ENCODE results near the gene GYS2. TPM values are rescaled to one million over a fixed set of nuclear protein-coding genes. Genes with fewer than 3 reads are reported as not detected.

The GYS2 gene
- total RNA-seq, 1 donor from 2014 or later, result not detected

- no peak for DNase-seq
Observed at GRCh38 chr12:21552635-21553328, 51.9 kb downstream of the GYS2 start.

- peak; percentile 20 for DNase-seq
Observed at GRCh38 chr12:21551841-21552465, 52.7 kb downstream of the GYS2 start.

- DNase-seq, result no peak
Observed at GRCh38 chr12:21547437-21547836, 57.2 kb downstream of the GYS2 start.

- no peak for DNase-seq
Observed at GRCh38 chr12:21546716-21547115, 57.9 kb downstream of the GYS2 start.

GRCh38 chr12:21545557-21545956 is 59.1 kb downstream of the GYS2 start:
- DNase-seq, result no peak

- no peak for DNase-seq
Observed at GRCh38 chr12:21543151-21543550, 61.5 kb downstream of the GYS2 start.

GRCh38 chr12:21542403-21542802 is 62.2 kb downstream of the GYS2 start:
- no peak for DNase-seq

GRCh38 chr12:21541773-21542172 is 62.9 kb downstream of the GYS2 start:
- no peak for DNase-seq

- no peak for DNase-seq
Observed at GRCh38 chr12:21539797-21540196, 64.8 kb downstream of the GYS2 start.

GRCh38 chr12:21538061-21538653 is 66.5 kb downstream of the GYS2 start:
- no peak for DNase-seq

- no peak for DNase-seq
Observed at GRCh38 chr12:21529456-21529855, 75.2 kb downstream of the GYS2 start.

- no peak for DNase-seq
Observed at GRCh38 chr12:21528953-21529352, 75.7 kb downstream of the GYS2 start.

GRCh38 chr12:21527451-21528180 is 77.0 kb downstream of the GYS2 start:
- DNase-seq, result no peak

- DNase-seq, result no peak
Observed at GRCh38 chr12:21526721-21527345, 77.8 kb downstream of the GYS2 start.

GRCh38 chr12:21526053-21526452 is 78.6 kb downstream of the GYS2 start, which contains the start of gene SPX:
Gene SPX (plus strand): TSS chr12:21526296. CDS start chr12:21526473, 177 bp downstream.
- no peak for DNase-seq

GRCh38 chr12:21523148-21523547 is 81.5 kb downstream of the GYS2 start:
- no peak for DNase-seq

GRCh38 chr12:21521541-21521940 is 83.1 kb downstream of the GYS2 start:
- DNase-seq, result no peak

GRCh38 chr12:21518451-21518850 is 86.2 kb downstream of the GYS2 start:
- DNase-seq, result no peak

- DNase-seq, result no peak
Observed at GRCh38 chr12:21516281-21516680, 88.4 kb downstream of the GYS2 start.

- DNase-seq, result no peak
Observed at GRCh38 chr12:21509768-21510167, 94.9 kb downstream of the GYS2 start.

- no peak for DNase-seq
Observed at GRCh38 chr12:21507849-21508248, 96.8 kb downstream of the GYS2 start.

- no peak for DNase-seq
Observed at GRCh38 chr12:21505888-21506287, 98.8 kb downstream of the GYS2 start.

- no peak for DNase-seq
Observed at GRCh38 chr12:21502872-21503271, 101.8 kb downstream of the GYS2 start.

Data from skin of body (tissue), 2 donors.